Transverse colon (tissue), 4 donors: ENCODE results near the gene RAB11FIP3.

Experiments used
- CTCF ChIP-seq, 5 experiments: fragments of 200-600 bp in 3 of 5; fragments of 450-650 bp in 2 of 5; sonication (generic) in 3 of 5; IDR thresholded peaks; 1 replicate in 2 of 5; 2 replicates in 3 of 5; pipeline ENCODE4 v1.5.1; 2016 to 2017; ENCODE audit warnings: antibody characterized with exemption in 5 of 5, inconsistent platforms in 3 of 5, mild to moderate bottlenecking in 2 of 5, moderate library complexity in 1 of 5
- POLR2AphosphoS5 ChIP-seq, 3 donors: sonication (generic); formaldehyde crosslinking; IDR thresholded peaks; one replicate each; pipeline ENCODE4 v1.6.1; 2016; ENCODE audit warnings: antibody characterized with exemption in 3 of 3

- TF ChIP-seq CTCF (IDR thresholded peaks at IDR 0.05) (no peak), POLR2AphosphoS5 (IDR thresholded peaks at IDR 0.05) (no peak)
Measured at GRCh38 chr16:524274-525040, 99.0 kb downstream of the RAB11FIP3 start.
